ENCODE data around the gene GOLGA8N.
"Not testable (repeated sequence)": the region's sequence is repeated elsewhere in the genome, so short reads cannot be mapped to it uniquely, and the experiment has no call there.

GOLGA8N gene

DNA sequence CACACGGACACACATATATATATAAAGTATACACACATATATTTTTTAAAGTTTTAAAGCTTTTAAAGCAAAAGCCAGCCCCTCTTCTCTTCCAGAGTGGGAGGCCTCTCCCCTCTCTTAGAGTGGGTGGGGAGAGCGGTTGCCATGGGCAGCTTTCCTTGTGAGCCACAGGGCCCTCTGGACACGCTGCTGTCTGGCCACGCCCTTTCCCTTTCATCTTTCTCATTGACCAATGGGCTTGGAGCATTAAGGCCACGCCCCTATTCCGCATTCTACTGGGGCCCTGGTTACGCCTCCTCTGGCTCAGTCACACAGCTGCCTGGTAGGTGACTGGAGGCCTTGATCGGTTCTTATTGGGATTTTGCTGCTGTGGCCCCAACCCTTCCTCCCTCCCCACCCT, at the start of gene GOLGA8N:
GOLGA8N (plus strand) TSS at position 306 of the 400 bp plus-strand sequence.
- ATAC-seq (replicated peaks), result not testable (repeated sequence)

DNA sequence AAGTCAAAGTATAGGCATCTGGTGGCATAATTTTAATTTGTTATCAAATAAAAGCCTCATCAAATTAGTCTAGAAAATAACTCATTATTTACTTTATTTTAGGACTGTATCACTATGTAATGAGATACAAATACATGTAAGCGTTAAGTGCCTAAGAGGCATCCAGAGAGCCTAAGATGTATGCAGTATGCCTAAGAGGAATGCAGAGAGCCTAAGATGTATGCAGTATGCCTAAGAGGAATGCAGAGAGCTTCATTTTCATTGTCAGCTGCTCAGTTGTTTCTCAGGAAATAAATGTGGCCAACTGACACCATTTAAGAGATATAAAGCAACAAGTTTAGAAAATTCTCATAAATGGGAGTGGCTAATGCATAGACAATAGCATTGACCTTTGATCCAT, 49.8 kb upstream of the GOLGA8N start:
- H3K36me3 Mint-ChIP-seq; ATAC-seq (replicated peaks); H3K4me3 Mint-ChIP-seq; H3K4me1 Mint-ChIP-seq; DNase-seq; H3K27me3 Mint-ChIP-seq; H3K27ac Mint-ChIP-seq; H3K9me3 Mint-ChIP-seq: not testable (repeated sequence)

More for the DNA sequence above, at the start of gene GOLGA8N:
- H3K27ac Mint-ChIP-seq, H3K4me1 Mint-ChIP-seq, H3K27me3 Mint-ChIP-seq, H3K36me3 Mint-ChIP-seq, H3K4me3 Mint-ChIP-seq, H3K9me3 Mint-ChIP-seq, DNase-seq: not testable (repeated sequence)

DNA sequence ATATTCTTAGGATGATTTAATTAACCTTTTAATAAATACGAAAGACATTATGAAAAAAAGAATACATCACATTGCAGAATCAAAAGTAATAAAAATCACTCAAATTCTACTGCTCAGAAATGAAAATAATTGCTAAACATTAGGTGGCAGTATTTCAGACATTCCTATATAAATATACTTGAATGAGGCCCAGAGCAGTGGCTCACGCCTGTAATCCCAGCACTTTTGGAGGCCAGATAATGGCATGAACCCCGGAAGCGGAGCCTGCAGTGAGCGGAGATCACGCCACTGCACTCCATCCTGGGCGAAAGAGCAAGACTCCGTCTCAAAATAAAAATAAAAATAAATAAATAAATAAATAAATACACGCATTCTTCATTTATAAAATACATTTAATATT, 48.1 kb upstream of the GOLGA8N start:
- H3K4me1 Mint-ChIP-seq; DNase-seq; H3K4me3 Mint-ChIP-seq; H3K9me3 Mint-ChIP-seq; H3K27ac Mint-ChIP-seq; ATAC-seq (replicated peaks); H3K36me3 Mint-ChIP-seq; H3K27me3 Mint-ChIP-seq: not testable (repeated sequence)

DNA sequence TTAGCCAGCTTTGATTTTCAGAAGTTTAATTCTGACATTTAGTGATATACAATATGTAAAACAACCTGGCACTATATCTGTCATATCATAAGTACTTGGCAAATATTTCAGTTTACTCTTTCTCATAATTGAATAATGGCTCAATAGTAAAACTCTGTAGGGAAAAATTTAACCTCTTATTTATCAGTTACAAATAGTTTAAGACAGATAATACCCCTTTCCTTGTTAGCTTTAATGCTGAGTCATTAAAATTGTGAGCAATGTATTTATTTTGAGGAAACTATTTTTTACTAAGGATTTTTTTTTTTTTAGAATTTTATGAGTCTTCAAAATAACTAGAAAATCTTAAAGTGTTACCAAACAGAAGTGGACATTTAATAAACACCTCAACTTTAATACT, 38.7 kb upstream of the GOLGA8N start:
- not testable (repeated sequence) for H3K27ac Mint-ChIP-seq; H3K4me3 Mint-ChIP-seq; H3K27me3 Mint-ChIP-seq; H3K9me3 Mint-ChIP-seq; H3K4me1 Mint-ChIP-seq; DNase-seq; H3K36me3 Mint-ChIP-seq; ATAC-seq (replicated peaks)

DNA sequence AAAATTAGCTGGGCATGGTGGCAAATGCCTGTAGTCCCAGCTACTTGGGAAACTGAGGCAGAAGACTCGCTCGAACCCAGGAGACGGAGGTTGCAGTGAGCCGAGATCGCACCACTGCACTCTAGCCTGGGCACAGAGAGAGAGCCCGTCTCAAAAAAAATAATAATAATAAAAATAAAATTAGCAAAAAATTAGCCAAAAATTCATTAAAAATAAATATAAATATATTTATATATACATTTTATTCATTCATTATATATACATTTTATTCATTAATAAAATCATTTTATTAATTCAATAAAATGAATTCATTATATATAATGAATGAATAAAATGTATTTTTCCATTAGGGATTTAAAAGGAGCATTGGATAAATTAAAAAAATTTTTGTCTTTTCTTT, 31.1 kb upstream of the GOLGA8N start:
- not testable (repeated sequence) for H3K4me3 Mint-ChIP-seq; DNase-seq; H3K27ac Mint-ChIP-seq; H3K9me3 Mint-ChIP-seq; ATAC-seq (replicated peaks); H3K36me3 Mint-ChIP-seq; H3K4me1 Mint-ChIP-seq; H3K27me3 Mint-ChIP-seq

DNA sequence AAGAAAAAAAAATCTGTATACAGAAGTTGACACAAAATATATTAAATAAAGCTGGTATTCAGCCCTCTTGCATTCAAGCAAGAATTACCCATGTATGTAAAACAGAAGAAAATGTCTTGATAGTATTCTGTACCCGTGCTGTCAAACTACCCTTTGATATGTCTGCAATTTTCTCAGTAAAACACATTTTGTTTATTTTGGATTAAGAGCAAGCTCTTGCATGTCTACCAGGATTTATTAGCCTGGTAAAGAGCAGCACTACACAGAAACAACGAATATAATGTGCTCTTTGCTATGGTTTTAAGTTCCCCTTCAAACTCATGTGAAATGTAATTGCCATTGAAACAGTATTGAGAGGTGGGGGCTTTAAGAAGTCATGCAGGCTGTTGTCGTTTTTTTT, 24.3 kb upstream of the GOLGA8N start:
- H3K9me3 Mint-ChIP-seq; H3K4me1 Mint-ChIP-seq; ATAC-seq (replicated peaks): not testable (repeated sequence)

DNA sequence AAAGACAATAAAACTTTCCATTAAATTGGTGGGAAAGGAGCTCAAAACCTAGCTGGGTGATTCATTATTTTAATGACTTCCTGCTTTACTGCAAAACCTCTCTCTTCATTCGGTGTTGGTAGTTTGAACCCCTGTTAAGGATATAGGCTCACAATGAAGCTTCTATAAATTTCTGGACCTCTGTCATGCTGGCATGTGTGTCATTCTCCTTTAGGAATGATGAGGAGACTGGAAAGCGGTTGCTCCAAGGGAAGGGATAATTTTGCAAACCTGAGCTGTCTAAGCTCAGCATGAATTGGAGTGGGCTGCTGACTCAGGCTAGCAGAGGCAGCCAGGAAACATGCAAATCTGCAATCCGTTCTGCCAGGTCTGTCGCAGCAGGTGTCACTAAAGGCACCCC, 14.8 kb upstream of the GOLGA8N start:
- H3K4me1 Mint-ChIP-seq; H3K27ac Mint-ChIP-seq; ATAC-seq (replicated peaks); DNase-seq; H3K36me3 Mint-ChIP-seq; H3K9me3 Mint-ChIP-seq; H3K27me3 Mint-ChIP-seq; H3K4me3 Mint-ChIP-seq: not testable (repeated sequence)

More for the DNA sequence above, 24.3 kb upstream of the GOLGA8N start:
- not testable (repeated sequence) for DNase-seq, H3K27me3 Mint-ChIP-seq, H3K27ac Mint-ChIP-seq, H3K4me3 Mint-ChIP-seq, H3K36me3 Mint-ChIP-seq

DNA sequence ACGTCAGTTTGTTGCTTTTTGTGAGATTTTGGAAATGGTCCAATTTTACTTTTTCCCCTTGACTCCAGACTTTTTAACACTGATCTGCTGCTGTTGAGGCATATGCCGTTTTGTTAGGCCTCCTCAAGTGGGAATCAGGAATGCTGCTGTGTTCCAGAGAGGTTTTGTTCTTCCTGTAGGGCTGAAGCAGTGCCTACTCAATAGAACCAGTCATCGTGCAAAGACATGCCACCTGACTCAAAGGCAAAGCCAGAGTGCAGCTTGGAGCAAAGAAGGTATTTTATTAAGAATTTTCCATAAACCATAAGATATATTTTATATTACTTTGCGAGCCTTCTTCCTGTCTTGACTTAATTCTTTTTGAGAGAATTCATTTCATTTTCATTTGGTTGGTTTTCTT, 7.4 kb upstream of the GOLGA8N start:
- not testable (repeated sequence) for H3K36me3 Mint-ChIP-seq; H3K9me3 Mint-ChIP-seq; H3K4me1 Mint-ChIP-seq; ATAC-seq (replicated peaks); DNase-seq; H3K27me3 Mint-ChIP-seq; H3K27ac Mint-ChIP-seq; H3K4me3 Mint-ChIP-seq

DNA sequence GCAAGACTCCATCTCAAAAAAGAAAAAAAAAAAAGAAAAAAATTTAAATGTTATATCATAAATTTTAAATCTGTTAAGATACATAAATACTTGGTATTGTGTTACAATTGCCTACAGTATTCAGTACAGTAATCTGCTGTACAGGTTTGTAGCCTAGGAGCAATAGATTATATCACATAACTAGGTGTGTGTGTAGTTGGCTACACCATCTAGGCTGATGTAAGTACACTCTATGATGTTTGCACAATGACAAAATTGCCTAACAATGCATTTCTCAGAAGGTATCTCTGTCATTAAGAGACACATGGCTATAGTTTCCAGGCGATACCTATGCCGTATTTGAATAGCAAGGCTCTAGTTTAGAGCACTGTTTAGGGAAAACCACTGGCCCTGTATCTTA, 16.3 kb downstream of the GOLGA8N start:
- not testable (repeated sequence) for H3K36me3 Mint-ChIP-seq; ATAC-seq (replicated peaks); H3K9me3 Mint-ChIP-seq; DNase-seq; H3K27ac Mint-ChIP-seq; H3K4me3 Mint-ChIP-seq; H3K27me3 Mint-ChIP-seq
- H3K4me1 Mint-ChIP-seq, result peaks cover 0 to 11% of the 10 kb centered on the region in 2 donors

DNA sequence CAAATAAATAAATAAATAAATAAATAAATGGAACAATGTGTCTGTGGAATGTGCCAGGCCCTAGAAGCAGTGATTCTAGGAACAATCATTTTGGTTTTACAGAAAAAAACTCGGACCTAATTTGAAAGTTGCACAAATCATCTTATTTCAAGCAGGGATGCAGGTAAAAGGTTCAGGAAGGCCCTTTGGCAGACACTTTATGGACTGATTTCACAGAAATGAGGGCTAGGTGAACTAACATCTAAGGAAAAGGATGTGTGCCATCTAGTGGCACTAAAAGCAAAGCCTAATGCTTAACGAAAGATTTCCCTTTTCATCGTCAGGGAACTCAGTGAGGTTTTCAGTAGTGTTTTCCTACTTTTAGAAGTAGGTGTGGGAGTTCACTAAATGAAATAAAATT, 17.5 kb downstream of the GOLGA8N start:
- not testable (repeated sequence) for H3K27me3 Mint-ChIP-seq; H3K27ac Mint-ChIP-seq; DNase-seq; H3K36me3 Mint-ChIP-seq; ATAC-seq (replicated peaks); H3K9me3 Mint-ChIP-seq; H3K4me3 Mint-ChIP-seq
- peaks cover under 1 to 14% of the 10 kb centered on the region in 2 donors for H3K4me1 Mint-ChIP-seq

DNA sequence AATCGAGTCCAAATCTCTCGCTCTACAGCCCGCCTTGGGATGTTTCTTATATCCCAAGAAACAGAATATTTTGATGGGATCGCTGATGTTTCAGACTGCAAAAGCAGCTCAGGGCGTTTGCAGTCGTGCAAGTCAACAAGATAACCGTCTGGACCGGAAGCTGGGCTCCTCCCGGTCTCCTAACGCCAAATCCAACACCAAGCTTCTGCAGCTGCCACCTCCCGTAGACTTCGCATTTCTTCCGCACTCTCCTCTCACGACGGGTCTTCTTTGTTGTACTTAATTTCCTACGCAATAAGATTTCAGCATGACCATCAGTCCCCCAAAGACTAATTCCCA, 21.4 kb downstream of the GOLGA8N start:
- not testable (repeated sequence) for H3K9me3 Mint-ChIP-seq, H3K36me3 Mint-ChIP-seq, H3K27me3 Mint-ChIP-seq, DNase-seq
- peaks cover 3 to 25% of the 10 kb centered on the region in 2 donors for H3K4me1 Mint-ChIP-seq
- peak overlapping the region; percentile 89 for H3K27ac Mint-ChIP-seq
- ATAC-seq (replicated peaks), result peak; percentile 33 to 37
- peak overlapping the region; percentile 93 to 94 for H3K4me3 Mint-ChIP-seq

DNA sequence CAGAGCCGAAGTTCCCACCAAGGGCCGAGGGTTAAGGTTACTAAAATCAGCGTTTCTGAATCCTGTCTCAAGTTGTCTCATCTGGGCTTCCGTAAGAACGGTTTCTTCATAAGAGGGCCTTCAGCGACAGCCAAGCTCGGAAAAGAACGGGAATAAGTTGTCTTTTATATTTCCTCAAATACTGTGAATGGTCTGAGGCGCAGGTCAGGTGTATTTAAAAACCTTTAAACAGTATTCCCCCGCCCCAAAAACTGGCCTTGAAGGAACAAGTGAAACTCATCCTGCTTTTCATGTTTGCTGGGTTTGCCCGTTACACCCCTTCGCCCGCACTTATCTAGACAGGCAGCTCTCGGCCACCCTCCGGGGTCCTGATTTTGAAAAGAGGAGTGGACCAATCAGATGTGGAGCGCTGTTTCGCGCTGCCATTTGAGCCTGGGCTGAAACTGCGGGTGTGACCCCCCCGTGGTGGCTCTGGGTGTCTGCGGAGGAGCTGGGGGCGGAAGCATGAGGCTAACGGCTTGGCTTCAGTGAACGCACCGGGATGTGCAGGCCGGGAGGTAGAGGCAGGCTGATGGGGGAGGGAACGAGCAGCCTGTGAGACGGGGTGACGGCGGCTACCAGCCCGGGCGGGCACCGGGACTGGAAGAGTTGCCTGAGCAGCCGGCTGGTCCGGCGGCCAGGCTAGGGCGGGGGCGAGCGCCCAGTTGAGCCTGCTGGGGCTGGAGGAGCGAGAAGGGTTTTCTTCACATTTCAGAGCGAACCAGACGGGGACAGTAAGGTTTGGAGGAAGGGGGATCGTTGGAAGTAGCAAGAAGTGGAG, 22.0 kb downstream of the GOLGA8N start, which contains the start of gene ARHGAP11A:
ARHGAP11A (plus strand) TSS at position 454 of the 820 bp plus-strand sequence. CDS start 708 bp downstream, outside the sequence.
- H3K27me3 Mint-ChIP-seq, H3K36me3 Mint-ChIP-seq, H3K9me3 Mint-ChIP-seq: not testable (repeated sequence)
- H3K4me3 Mint-ChIP-seq, result peak within 1 kb of the TSS; percentile 93 to 94
- peaks cover 3 to 25% of the 10 kb centered on the region in 2 donors for H3K4me1 Mint-ChIP-seq
- peak within 1 kb of the TSS; percentile 89 for H3K27ac Mint-ChIP-seq
- ATAC-seq (replicated peaks) (peak; percentile 86 to 88), DNase-seq (peak; percentile 80)

DNA sequence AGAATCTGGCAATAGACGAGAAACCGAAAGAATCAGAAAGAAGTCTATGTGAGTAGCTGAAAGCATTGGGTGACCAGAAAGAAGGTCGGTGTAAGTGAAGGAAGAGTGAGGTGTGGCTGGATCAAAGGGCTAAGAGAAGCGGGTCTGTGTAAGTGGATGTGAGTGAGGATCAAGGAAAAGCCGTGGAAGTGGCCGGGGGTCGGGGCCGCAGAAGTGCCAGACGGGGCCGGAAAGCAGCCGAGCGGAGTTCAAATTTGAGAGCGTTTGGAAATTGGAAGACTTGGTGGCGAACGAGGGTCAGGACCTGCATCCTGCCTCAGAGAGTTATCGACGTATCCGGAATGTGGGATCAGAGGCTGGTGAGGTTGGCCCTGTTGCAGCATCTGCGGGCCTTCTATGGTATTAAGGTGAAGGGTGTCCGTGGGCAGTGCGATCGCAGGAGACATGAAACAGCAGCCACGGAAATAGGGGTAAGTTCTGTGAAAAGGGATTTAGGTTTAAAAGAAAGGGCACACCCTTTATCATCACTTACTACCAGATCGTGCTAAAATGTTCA, 22.7 kb downstream of the GOLGA8N start:
- peaks cover 3 to 25% of the 10 kb centered on the region in 2 donors for H3K4me1 Mint-ChIP-seq
- H3K4me3 Mint-ChIP-seq, result peak overlapping the region; percentile 93 to 94
- H3K27ac Mint-ChIP-seq, result peak overlapping the region; percentile 89
- peak; percentile 8 to 18 for ATAC-seq (replicated peaks)
- H3K9me3 Mint-ChIP-seq, H3K36me3 Mint-ChIP-seq, DNase-seq, H3K27me3 Mint-ChIP-seq: not testable (repeated sequence)

DNA sequence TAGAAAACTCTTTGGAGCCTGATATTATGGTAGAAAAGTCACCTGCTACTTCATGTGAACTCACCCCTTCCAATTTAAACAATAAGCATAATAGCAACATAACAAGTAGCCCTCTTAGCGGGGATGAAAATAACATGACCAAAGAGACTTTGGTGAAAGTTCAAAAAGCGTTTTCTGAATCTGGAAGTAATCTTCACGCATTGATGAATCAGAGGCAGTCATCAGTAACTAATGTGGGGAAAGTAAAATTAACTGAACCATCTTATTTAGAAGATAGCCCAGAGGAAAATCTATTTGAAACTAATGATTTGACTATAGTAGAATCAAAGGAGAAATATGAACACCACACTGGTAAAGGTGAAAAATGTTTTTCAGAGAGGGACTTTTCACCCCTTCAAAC, 43.2 kb downstream of the GOLGA8N start:
- no peak for DNase-seq
- peaks cover 3 to 4% of the 10 kb centered on the region in 2 donors for H3K27me3 Mint-ChIP-seq
- H3K9me3 Mint-ChIP-seq, result no peaks in the 10 kb centered on the region
- H3K4me3 Mint-ChIP-seq, result no peak overlapping the region
- peaks cover 10 to 19% of the 10 kb centered on the region in 2 donors for H3K36me3 Mint-ChIP-seq
- peak overlapping the region; percentile 11 for H3K27ac Mint-ChIP-seq
- H3K4me1 Mint-ChIP-seq, result peaks cover 11 to 20% of the 10 kb centered on the region in 2 donors
- ATAC-seq (replicated peaks), result peak in 1 of 2 donors; percentile 43

DNA sequence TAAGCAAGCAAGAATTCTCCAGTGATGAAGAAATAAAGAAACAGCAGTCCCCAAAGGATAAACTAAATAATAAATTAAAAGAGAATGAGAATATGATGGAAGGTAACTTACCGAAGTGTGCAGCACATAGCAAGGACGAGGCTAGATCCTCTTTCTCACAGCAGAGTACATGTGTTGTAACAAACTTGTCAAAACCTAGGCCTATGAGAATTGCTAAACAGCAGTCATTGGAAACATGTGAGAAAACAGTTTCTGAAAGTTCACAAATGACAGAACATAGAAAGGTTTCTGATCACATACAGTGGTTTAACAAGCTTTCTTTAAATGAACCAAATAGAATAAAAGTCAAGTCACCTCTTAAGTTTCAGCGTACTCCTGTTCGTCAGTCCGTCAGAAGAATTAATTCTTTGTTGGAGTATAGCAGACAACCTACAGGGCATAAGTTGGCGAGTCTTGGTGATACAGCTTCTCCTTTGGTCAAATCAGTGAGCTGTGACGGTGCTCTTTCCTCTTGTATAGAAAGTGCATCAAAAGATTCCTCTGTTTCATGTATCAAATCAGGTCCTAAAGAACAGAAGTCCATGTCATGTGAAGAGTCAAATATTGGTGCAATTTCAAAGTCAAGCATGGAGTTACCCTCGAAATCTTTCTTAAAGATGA, 43.8 kb downstream of the GOLGA8N start:
- ATAC-seq (replicated peaks) (peak; percentile 63 to 67), DNase-seq (no peak)
- no peaks in the 10 kb centered on the region for H3K9me3 Mint-ChIP-seq
- peaks cover 13 to 24% of the 10 kb centered on the region in 2 donors for H3K4me1 Mint-ChIP-seq
- peaks cover 9 to 11% of the 10 kb centered on the region in 2 donors for H3K27me3 Mint-ChIP-seq
- no peak overlapping the region for H3K27ac Mint-ChIP-seq
- peaks cover 10 to 23% of the 10 kb centered on the region in 2 donors for H3K36me3 Mint-ChIP-seq
- H3K4me3 Mint-ChIP-seq, result no peak overlapping the region

Data from stimulated activated naive B cell treated with anti-CD40 and anti-IgM and Interleukin-4, amounts not matched to agents 10 μg/mL and 1 μg/mL and 100 μg/mL, for 72 hours (primary cell).